Mesendoderm (in vitro differentiated cells): ENCODE data around the gene MEF2C.

Experiments used
- DNase-seq: peaks from one replicate; pipeline ENCODE4 v3.0.0; 2013
- H2AK5ac ChIP-seq: 2 replicates; pipeline ENCODE4 v1.6.1; 2013; ENCODE audit warnings: low read length, inconsistent platforms
- H2BK120ac ChIP-seq: 2 replicates; pipeline ENCODE4 v1.6.1; 2013; ENCODE audit warnings: low read depth, mild to moderate bottlenecking, low read length, moderate library complexity, mixed read lengths
- H2BK15ac ChIP-seq: replicated peaks from 2 replicates; pipeline ENCODE4 v1.6.1; 2013; ENCODE audit warnings: low read depth, mild to moderate bottlenecking, moderate library complexity
- H2BK5ac ChIP-seq: 2 replicates; pipeline ENCODE4 v1.6.1; 2013; ENCODE audit warnings: low read length, inconsistent platforms
- H3K18ac ChIP-seq: 2 replicates; pipeline ENCODE4 v1.6.1; 2013; ENCODE audit warnings: mild to moderate bottlenecking, low read length, mixed read lengths
- H3K23ac ChIP-seq: one replicate; pipeline ENCODE4 v1.6.1; 2013; ENCODE audit warnings: low read length
- H3K27ac ChIP-seq: 2 replicates; pipeline ENCODE4 v1.5.1; 2013; ENCODE audit warnings: low read depth, mild to moderate bottlenecking, inconsistent platforms, low read length, moderate library complexity
- H3K27me3 ChIP-seq: 2 replicates; pipeline ENCODE4 v1.6.1; 2013; ENCODE audit warnings: low read length, control low read depth, mild to moderate bottlenecking, inconsistent platforms; ENCODE audit not compliant: insufficient read depth, poor library complexity
- H3K36me3 ChIP-seq: 2 replicates; pipeline ENCODE4 v1.6.1; 2013; ENCODE audit warnings: low read length, inconsistent platforms; ENCODE audit not compliant: control insufficient read depth, insufficient read depth
- H3K4ac ChIP-seq: one replicate; pipeline ENCODE4 v1.6.1; 2013; ENCODE audit warnings: low read depth, mild to moderate bottlenecking, low read length, moderate library complexity
- H3K4me1 ChIP-seq: 2 replicates; pipeline ENCODE4 v1.6.1; 2013; ENCODE audit warnings: low read depth, low read length, inconsistent platforms; ENCODE audit not compliant: control insufficient read depth
- H3K4me2 ChIP-seq: 2 replicates; pipeline ENCODE4 v1.6.1; 2013; ENCODE audit warnings: low read length
- H3K4me3 ChIP-seq: 2 replicates; pipeline ENCODE4 v1.5.1; 2013; ENCODE audit warnings: mild to moderate bottlenecking, low read length
- H3K56ac ChIP-seq: one replicate; pipeline ENCODE4 v1.6.1; 2013; ENCODE audit warnings: low read length
- H3K79me1 ChIP-seq: 2 replicates; pipeline ENCODE4 v1.6.1; 2013; ENCODE audit warnings: low read length, inconsistent platforms
- H3K79me2 ChIP-seq: 2 replicates; pipeline ENCODE4 v1.6.1; 2013; ENCODE audit warnings: mild to moderate bottlenecking, low read length; ENCODE audit not compliant: control insufficient read depth, insufficient read depth
- H3K9ac ChIP-seq: 2 replicates; pipeline ENCODE4 v1.6.1; 2013; ENCODE audit warnings: low read length, inconsistent platforms
- H4K5ac ChIP-seq: one replicate; pipeline ENCODE4 v1.6.1; 2013; ENCODE audit warnings: low read length
- H4K8ac ChIP-seq: one replicate; pipeline ENCODE4 v1.6.1; 2013; ENCODE audit warnings: low read depth, mild to moderate bottlenecking, control low read depth, low read length, moderate library complexity
- WGBS: extraction: QIAGEN DNeasy Blood & Tissue Kit; methylation state at CpG from one replicate; pipeline ENCODE4 v1.1.7; 2013; ENCODE audit warnings: low lambda C conversion rate, missing lambda C conversion rate; ENCODE audit not compliant: insufficient coverage; ENCODE audit errors: extremely low coverage; 5-methylcytosine and 5-hydroxymethylcytosine counted together

Gene MEF2C

DNA sequence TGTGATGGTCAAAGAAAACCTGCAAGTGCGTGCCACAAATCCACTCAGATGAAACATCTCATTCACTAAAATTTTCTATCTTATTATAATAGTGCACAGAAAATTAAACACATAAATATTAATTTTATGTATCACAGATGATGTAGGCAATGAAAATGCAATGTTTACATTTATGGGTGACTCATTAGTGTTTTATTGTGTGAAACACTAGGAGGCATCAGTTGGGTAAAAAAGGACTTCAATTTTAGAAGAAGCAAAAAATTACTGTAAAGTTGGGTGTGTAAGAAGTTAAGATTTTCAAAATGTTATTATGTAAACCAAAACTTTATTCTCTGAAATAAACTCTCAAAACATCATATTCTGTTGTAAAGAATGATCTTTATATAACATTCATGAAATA is 4.0 kb downstream of the MEF2C start:
- Histone ChIP-seq H2AK5ac (no peak overlapping the region), H3K27me3 (no peaks in the 10 kb centered on the region), H3K23ac (no peak overlapping the region), H2BK120ac (no peak overlapping the region), H3K27ac (no peak overlapping the region), H3K18ac (no peak overlapping the region), H3K79me1 (no peaks in the 10 kb centered on the region), H4K5ac (no peak overlapping the region), H3K4me3 (no peak overlapping the region), H3K79me2 (no peaks in the 10 kb centered on the region), H2BK15ac (no peak overlapping the region), H3K9ac (no peak overlapping the region), H3K4me2 (no peak overlapping the region), H3K4me1 (no peaks in the 10 kb centered on the region), H3K56ac (no peak overlapping the region), H2BK5ac (no peak overlapping the region), H4K8ac (no peak overlapping the region), H3K36me3 (no peaks in the 10 kb centered on the region), H3K4ac (no peak overlapping the region)
- WGBS = no CpG with 5 or more reads among the region's 1 CpG
- no peak for DNase-seq

DNA sequence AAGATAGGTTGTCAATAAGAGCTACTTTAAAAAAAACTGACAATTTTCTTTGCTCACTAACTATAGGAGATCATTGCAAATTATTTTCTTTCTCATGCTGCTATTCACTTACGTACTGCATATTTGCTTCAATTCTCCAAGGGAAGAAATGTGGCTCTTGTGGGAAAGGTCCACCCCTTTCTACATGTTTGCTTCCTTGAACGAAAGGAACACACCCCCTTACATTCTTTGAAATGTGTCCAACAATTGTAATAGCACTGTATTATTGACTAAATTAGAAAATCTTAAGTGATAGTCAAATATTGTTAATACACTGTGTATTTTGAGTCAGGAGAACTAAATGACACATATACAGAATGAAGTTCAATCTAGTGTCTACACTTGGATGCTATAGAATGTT is 5.2 kb downstream of the MEF2C start:
- Histone ChIP-seq H2AK5ac (no peak overlapping the region), H4K8ac (no peak overlapping the region), H2BK5ac (no peak overlapping the region), H3K79me2 (no peaks in the 10 kb centered on the region), H2BK15ac (no peak overlapping the region), H3K4me2 (no peak overlapping the region), H3K4me1 (no peaks in the 10 kb centered on the region), H3K27me3 (no peaks in the 10 kb centered on the region), H3K36me3 (no peaks in the 10 kb centered on the region), H3K9ac (no peak overlapping the region), H3K79me1 (no peaks in the 10 kb centered on the region), H2BK120ac (no peak overlapping the region), H3K56ac (no peak overlapping the region), H4K5ac (no peak overlapping the region), H3K23ac (no peak overlapping the region), H3K4ac (no peak overlapping the region), H3K18ac (no peak overlapping the region), H3K27ac (no peak overlapping the region), H3K4me3 (no peak overlapping the region)
- DNase-seq = no peak
- WGBS = no CpG with 5 or more reads among the region's 2 CpGs

DNA sequence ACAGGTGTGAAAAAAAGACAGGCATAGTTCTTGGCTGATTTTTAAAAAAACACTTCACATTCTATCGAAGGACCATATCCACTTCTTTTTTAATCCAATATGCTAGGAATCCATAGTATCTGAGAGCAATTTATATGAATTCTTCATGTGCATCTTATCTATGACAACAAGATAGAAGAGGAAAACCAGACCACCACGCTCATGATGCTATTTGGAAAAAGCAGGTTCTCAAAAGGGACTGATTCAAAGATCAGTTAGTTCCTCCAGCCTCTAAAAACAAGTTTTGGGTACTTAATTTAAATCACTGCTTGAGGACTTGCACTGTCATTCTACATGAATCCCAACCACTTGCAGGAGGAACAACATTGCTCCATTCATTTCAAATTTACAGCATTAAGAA is 6.3 kb downstream of the MEF2C start:
- no peak overlapping the region for H3K4ac ChIP-seq
- H3K36me3 ChIP-seq = no peaks in the 10 kb centered on the region
- no peaks in the 10 kb centered on the region for H3K27me3 ChIP-seq
- no peak overlapping the region for H4K5ac ChIP-seq
- DNase-seq = no peak
- no peak overlapping the region for H2BK120ac ChIP-seq
- H3K79me2 ChIP-seq = no peaks in the 10 kb centered on the region
- H3K23ac ChIP-seq = no peak overlapping the region
- H2BK15ac ChIP-seq = no peak overlapping the region
- H3K4me3 ChIP-seq = no peak overlapping the region
- no peak overlapping the region for H4K8ac ChIP-seq
- H3K79me1 ChIP-seq = no peaks in the 10 kb centered on the region
- WGBS = no CpG with 5 or more reads among the region's 2 CpGs
- H2BK5ac ChIP-seq = no peak overlapping the region
- no peaks in the 10 kb centered on the region for H3K4me1 ChIP-seq
- H3K27ac ChIP-seq = no peak overlapping the region
- no peak overlapping the region for H3K18ac ChIP-seq
- H3K56ac ChIP-seq = no peak overlapping the region
- H3K4me2 ChIP-seq = no peak overlapping the region
- no peak overlapping the region for H3K9ac ChIP-seq
- no peak overlapping the region for H2AK5ac ChIP-seq

DNA sequence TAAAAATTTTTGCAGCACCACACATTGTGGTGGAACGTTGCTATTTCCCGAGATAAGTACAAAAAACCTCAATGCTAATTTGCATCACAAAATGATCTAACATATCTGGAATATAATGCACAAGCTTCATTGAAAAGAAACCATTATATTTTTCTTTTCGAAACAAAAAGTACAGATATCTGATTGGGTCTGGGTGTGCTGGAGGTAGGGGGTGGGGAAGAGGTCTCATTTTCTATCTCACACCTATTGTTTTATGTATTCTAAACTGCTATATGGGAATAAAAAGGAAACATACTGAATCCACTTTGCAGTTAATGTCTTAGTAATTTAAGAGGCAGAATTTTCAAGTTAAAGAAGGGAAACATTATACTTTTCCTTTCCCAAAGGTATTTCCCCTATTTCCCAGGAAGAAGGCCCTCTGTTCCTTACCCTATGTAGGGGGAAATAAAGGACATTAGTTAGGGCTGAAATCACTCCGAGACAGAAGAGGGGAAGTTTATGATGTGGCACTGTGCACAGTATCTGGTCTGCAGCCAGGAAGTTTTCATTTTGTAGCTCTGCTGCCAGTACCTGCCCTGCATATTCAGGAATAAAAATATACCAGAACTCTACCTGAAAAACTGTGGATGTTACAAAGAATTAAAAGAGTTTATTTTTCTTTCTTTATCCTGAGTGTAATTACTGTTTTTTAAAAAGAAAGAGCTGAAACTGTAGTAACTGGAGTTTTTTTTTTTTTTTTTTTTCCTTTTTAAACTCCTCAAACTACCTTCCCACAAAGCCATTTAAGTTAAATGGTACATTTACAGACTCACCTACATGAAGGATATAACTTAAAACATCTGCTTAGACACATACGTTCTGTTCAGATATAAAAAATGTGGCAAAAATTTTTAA is 7.4 kb downstream of the MEF2C start:
- H3K79me1 ChIP-seq = no peaks in the 10 kb centered on the region
- no peak overlapping the region for H3K56ac ChIP-seq
- no peak overlapping the region for H2BK5ac ChIP-seq
- H2BK120ac ChIP-seq = no peak overlapping the region
- H3K9ac ChIP-seq = no peak overlapping the region
- H3K4me2 ChIP-seq = no peak overlapping the region
- no peak overlapping the region for H3K23ac ChIP-seq
- no CpG with 5 or more reads among the region's 5 CpGs for WGBS
- no peak overlapping the region for H3K18ac ChIP-seq
- no peaks in the 10 kb centered on the region for H3K27me3 ChIP-seq
- H3K4me3 ChIP-seq = no peak overlapping the region
- no peaks in the 10 kb centered on the region for H3K36me3 ChIP-seq
- H3K4ac ChIP-seq = no peak overlapping the region
- no peak overlapping the region for H4K5ac ChIP-seq
- H2BK15ac ChIP-seq = no peak overlapping the region
- H2AK5ac ChIP-seq = no peak overlapping the region
- H3K4me1 ChIP-seq = no peaks in the 10 kb centered on the region
- no peak for DNase-seq
- H3K27ac ChIP-seq = no peak overlapping the region
- H4K8ac ChIP-seq = no peak overlapping the region
- no peaks in the 10 kb centered on the region for H3K79me2 ChIP-seq

DNA sequence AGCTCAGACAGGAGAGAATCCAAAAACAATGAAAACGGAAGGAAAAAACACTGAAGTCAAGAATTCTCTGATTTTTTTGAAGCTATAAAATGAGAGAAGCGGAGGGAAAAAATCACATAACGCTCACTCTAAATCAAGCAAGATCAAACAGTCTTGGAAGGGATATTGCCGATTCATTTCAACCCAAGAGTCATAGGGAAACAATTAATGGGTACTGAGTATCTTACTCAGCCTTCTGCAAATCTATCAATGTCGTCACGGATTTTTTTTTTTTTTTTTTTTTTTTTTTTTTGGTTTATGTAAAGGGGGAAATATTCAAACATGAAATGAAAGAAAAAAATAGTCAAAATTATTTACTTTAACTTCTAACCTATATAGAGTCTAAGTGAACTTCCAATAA is 9.5 kb downstream of the MEF2C start:
- H3K4me3 ChIP-seq = no peak overlapping the region
- WGBS = no CpG with 5 or more reads among the region's 6 CpGs
- H3K9ac ChIP-seq = no peak overlapping the region
- no peak overlapping the region for H3K4me2 ChIP-seq
- H3K36me3 ChIP-seq = no peaks in the 10 kb centered on the region
- H3K23ac ChIP-seq = no peak overlapping the region
- no peak overlapping the region for H3K27ac ChIP-seq
- H2BK120ac ChIP-seq = no peak overlapping the region
- H2AK5ac ChIP-seq = no peak overlapping the region
- no peaks in the 10 kb centered on the region for H3K79me1 ChIP-seq
- H2BK5ac ChIP-seq = no peak overlapping the region
- H4K8ac ChIP-seq = no peak overlapping the region
- H3K18ac ChIP-seq = no peak overlapping the region
- H3K79me2 ChIP-seq = no peaks in the 10 kb centered on the region
- no peaks in the 10 kb centered on the region for H3K27me3 ChIP-seq
- no peak for DNase-seq
- no peak overlapping the region for H2BK15ac ChIP-seq
- H3K56ac ChIP-seq = no peak overlapping the region
- H3K4ac ChIP-seq = no peak overlapping the region
- H3K4me1 ChIP-seq = no peaks in the 10 kb centered on the region
- no peak overlapping the region for H4K5ac ChIP-seq

GRCh38 chr5:88872971-88873370 is 10.0 kb downstream of the MEF2C start:
- H3K4ac ChIP-seq = no peak overlapping the region
- no peak overlapping the region for H4K5ac ChIP-seq
- H3K4me3 ChIP-seq = no peak overlapping the region
- no peaks in the 10 kb centered on the region for H3K27me3 ChIP-seq
- H3K79me1 ChIP-seq = no peaks in the 10 kb centered on the region
- H4K8ac ChIP-seq = no peak overlapping the region
- H3K18ac ChIP-seq = no peak overlapping the region
- no peaks in the 10 kb centered on the region for H3K36me3 ChIP-seq
- no peak overlapping the region for H2AK5ac ChIP-seq
- no peak overlapping the region for H3K23ac ChIP-seq
- no peak overlapping the region for H2BK15ac ChIP-seq
- no peak overlapping the region for H2BK120ac ChIP-seq
- no CpG with 5 or more reads among the region's 6 CpGs for WGBS
- no peak overlapping the region for H3K4me2 ChIP-seq
- H3K79me2 ChIP-seq = no peaks in the 10 kb centered on the region
- no peak overlapping the region for H3K56ac ChIP-seq
- no peak overlapping the region for H3K9ac ChIP-seq
- no peak for DNase-seq
- no peak overlapping the region for H3K27ac ChIP-seq
- no peaks in the 10 kb centered on the region for H3K4me1 ChIP-seq
- H2BK5ac ChIP-seq = no peak overlapping the region
